Mucosa of descending colon (tissue), 3 donors: Measurements from ENCODE around the gene GPSM3. TPM values are rescaled to one million over a fixed set of nuclear protein-coding genes. Genes with fewer than 3 reads are reported as not detected.
"Not testable (repeated sequence)": the region's sequence is repeated elsewhere in the genome, so short reads cannot be mapped to it uniquely, and the experiment has no call there.

Source experiments
- ATAC-seq: fragments of 200-7000 bp; cut with Tn5 transposase; one replicate; pipeline ENCODE4 v1.9.1; 2020; ENCODE audit warnings: mild to moderate bottlenecking, moderate library complexity
- DNase-seq, 3 donors: peaks; one replicate each; pipeline ENCODE4 v3.0.0-alpha.2; 2020
- H3K36me3 ChIP-seq: fragments of 200-600 bp; one replicate; pipeline ENCODE4 v1.8.0; 2021; ENCODE audit warnings: low read depth, mild to moderate bottlenecking
- H3K4me1 ChIP-seq: fragments of 200-600 bp; one replicate; pipeline ENCODE4 v1.8.0; 2021; ENCODE audit warnings: low read depth, mild to moderate bottlenecking
- H3K4me3 ChIP-seq: fragments of 200-600 bp; one replicate; pipeline ENCODE4 v1.8.0; 2021; ENCODE audit warnings: mild to moderate bottlenecking
- H3K9me3 ChIP-seq: fragments of 200-600 bp; one replicate; pipeline ENCODE4 v1.8.0; 2021; ENCODE audit warnings: mild to moderate bottlenecking
- intact Hi-C, 2 donors: fragments of 100-400 bp; cut with DNase I in 1 of 2; cut with micrococcal nuclease in 1 of 2; formaldehyde crosslinking; loops; one replicate each; pipeline versions ENCODE4 v1.11.0 to v1.11.1; 2022; cut with DNase I, micrococcal nuclease
- total RNA-seq, 3 donors: library from RNA; stranded (reverse); fragmentation: NEBNext Ultra II Directional in 2 of 3; extraction: Animal tissue kit (Norgen Biotek cat#: 25700) in 2 of 3; gene quantifications; one replicate each; pipeline versions ENCODE4 v1.2.1 to v1.2.4, GENCODE V29; 2021 to 2023
- TF ChIP-seq, protein P1 (sequence below): fragments of 200-600 bp; IDR thresholded peaks from one replicate; pipeline ENCODE4 v1.8.0; 2022; ENCODE audit warnings: antibody characterized with exemption, mild to moderate bottlenecking
- donor health status: DM: no; HTN: no; CAD: no; lungs with moderate emphysema.
- donor health status: DM: no; HTN: no; CAD: no.
- donor health status: DM: no; HTN: yes; CAD: no.

Gene GPSM3
- total RNA-seq, 3 donors from 2014 or later = 6.6 to 14.7 (median 9.9) TPM

DNA sequence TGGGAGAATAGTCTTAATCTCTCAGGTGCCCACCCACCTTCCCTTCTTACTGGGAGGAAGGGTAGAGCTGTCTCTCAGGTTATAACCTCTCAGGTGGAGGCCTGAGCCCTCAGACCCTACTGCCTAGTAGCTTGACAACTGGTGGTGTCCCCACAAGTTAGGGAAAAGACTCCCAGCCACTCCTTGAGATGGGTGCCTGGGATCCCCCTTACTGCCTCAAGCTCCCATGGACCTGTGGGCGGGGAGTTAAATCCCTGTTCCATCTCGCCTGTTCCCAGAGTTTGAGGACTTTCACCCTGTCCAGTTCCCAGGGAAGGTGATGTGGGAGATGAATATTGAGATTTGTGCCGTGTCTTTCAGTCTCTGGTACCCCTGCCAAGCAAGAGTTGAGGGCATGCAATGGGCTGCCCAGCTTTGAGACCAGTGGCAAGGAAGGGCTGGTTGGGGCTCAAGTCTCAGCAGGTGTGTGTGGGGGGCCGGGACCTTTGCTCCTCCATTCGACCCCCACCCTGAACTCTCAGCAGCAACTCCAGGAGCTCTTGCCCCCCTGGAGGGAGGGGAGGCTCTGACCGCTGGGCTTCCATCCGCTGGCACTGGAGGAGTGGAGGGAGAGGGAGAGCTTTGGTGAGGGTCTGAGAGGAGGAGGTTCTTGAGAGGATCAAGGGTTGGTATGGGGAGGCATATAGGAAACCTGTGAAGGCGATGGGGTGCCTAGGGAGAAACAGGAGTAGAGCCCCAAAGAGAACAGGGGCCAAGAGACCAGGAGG lies 1.3 kb downstream of the GPSM3 start:
- Histone ChIP-seq H3K4me1 (peaks cover 30% of the 10 kb centered on the region), H3K36me3 (peaks cover 5% of the 10 kb centered on the region), H3K9me3 (no peaks in the 10 kb centered on the region), H3K4me3 (no peak overlapping the region)
- ATAC-seq (no peak), DNase-seq (no peak)
- TF ChIP-seq, protein P1, sequence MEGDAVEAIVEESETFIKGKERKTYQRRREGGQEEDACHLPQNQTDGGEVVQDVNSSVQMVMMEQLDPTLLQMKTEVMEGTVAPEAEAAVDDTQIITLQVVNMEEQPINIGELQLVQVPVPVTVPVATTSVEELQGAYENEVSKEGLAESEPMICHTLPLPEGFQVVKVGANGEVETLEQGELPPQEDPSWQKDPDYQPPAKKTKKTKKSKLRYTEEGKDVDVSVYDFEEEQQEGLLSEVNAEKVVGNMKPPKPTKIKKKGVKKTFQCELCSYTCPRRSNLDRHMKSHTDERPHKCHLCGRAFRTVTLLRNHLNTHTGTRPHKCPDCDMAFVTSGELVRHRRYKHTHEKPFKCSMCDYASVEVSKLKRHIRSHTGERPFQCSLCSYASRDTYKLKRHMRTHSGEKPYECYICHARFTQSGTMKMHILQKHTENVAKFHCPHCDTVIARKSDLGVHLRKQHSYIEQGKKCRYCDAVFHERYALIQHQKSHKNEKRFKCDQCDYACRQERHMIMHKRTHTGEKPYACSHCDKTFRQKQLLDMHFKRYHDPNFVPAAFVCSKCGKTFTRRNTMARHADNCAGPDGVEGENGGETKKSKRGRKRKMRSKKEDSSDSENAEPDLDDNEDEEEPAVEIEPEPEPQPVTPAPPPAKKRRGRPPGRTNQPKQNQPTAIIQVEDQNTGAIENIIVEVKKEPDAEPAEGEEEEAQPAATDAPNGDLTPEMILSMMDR = no peak
- intact Hi-C loops = no loop called here

DNA sequence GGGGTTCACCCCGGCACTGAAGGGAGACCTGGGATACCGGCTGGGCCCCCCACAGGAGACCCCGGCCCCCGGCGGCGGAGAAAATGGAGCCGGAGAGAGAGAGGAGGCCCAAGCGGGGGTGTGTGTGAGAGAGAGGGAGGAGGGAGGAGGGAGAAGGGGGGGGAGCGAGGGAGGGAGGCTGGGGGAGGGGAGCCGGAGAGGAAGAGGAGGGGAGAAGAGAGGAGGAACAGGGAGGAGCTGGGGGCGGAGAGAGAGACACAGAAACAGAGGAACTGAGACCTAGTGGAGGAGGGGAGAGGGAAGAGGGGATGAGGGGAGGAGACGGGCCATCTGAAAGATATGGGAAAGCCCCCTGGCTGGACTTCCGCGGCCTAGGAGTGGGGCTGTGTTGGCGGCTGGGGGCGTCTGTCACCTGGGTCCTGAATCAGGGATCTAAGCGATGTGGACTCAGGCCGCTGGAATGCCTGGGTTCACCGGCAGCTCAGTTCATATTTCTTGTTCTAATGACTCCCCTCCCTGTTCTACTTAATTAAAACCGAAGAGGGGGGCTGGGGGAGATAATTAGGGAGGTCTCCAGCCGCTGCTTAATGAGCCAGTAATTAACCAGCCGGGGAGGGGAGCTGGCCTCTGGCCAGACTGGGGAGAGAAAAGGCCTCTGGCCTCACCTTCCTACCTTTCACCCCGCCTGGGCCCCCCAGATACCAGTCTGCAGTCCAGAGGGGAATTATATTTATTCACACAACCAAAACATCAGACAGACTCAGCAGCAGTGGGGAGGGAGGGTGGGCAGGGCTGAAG lies 2.2 kb downstream of the GPSM3 start, which contains the start of gene PBX2:
Gene PBX2 (minus strand): TSS at position 149 of the 798 bp plus-strand sequence. CDS start 287 bp downstream, outside the sequence.
- peak; percentile 86 for ATAC-seq
- Histone ChIP-seq H3K9me3 (no peaks in the 10 kb centered on the region), H3K4me3 (peak within 1 kb of the TSS; percentile 40), H3K4me1 (peaks cover 27% of the 10 kb centered on the region), H3K36me3 (no peaks in the 10 kb centered on the region)
- peak; percentile 90 to 96 (median 91) for DNase-seq
- intact Hi-C loops = no loop called here
- TF ChIP-seq, protein P1 = no peak

DNA sequence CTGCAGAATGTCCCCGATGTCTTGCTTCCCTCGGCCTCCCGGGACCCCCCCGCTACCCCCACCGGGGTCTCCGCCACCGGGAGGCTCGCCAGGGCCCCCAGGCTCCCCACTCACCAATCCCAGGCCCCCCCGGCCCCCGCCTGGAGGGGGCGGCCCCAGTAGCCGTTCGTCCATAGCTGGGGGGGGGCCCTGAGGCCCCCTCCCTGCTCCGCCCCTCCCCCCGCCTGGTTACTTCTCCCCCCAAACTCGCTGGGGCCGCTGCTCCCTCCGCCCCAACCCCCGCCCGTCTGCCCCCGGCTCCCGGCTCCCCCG lies 2.7 kb downstream of the GPSM3 start:
- TF ChIP-seq, protein P1 = no peak
- Histone ChIP-seq H3K9me3 (no peaks in the 10 kb centered on the region), H3K4me3 (peak overlapping the region; percentile 40), H3K4me1 (peaks cover 23% of the 10 kb centered on the region), H3K36me3 (no peaks in the 10 kb centered on the region)
- intact Hi-C loops = no loop called here
- ATAC-seq (peak; percentile 0), DNase-seq (peak in 1 of 3 donors; percentile 78)

DNA sequence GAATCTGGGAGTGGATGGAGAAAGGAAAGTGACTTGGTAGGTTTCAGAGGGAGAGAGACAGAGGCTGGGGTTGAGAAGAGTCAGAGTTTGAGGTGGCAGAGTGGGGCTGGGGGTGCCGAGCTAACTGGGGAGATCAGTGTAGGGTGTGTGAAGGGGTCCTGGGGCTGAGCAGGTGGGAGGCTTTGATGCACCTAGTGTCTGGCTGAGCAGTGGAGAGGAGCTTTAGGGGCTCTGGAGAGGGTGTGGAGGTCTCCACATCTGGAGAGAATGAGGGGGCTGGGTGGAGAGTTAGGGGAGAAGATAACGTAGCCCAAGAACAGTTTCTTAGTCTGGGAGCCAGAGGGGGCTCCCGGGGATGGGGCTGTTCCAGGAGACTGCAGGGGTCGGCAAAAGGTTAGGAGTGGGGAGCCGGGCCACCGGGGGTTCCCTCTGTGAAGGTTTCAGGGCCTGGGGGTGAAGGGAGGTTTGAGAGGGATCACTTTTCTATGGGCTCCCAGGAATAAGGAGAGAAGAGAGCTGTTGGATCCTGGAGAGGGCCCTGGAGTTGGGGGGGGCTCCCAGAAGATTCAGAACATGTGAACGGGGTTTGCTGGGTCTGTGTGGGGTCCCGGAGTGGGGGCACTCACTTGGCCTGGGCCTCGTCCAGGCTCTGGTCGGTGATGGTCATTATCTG lies 3.2 kb downstream of the GPSM3 start:
- ATAC-seq (no peak), DNase-seq (peak in 1 of 3 donors; percentile 51)
- Histone ChIP-seq H3K4me1 (peaks cover 21% of the 10 kb centered on the region), H3K4me3 (peak overlapping the region; percentile 40), H3K9me3 (no peaks in the 10 kb centered on the region), H3K36me3 (no peaks in the 10 kb centered on the region)
- intact Hi-C loops = no loop called here
- TF ChIP-seq, protein P1 = no peak

DNA sequence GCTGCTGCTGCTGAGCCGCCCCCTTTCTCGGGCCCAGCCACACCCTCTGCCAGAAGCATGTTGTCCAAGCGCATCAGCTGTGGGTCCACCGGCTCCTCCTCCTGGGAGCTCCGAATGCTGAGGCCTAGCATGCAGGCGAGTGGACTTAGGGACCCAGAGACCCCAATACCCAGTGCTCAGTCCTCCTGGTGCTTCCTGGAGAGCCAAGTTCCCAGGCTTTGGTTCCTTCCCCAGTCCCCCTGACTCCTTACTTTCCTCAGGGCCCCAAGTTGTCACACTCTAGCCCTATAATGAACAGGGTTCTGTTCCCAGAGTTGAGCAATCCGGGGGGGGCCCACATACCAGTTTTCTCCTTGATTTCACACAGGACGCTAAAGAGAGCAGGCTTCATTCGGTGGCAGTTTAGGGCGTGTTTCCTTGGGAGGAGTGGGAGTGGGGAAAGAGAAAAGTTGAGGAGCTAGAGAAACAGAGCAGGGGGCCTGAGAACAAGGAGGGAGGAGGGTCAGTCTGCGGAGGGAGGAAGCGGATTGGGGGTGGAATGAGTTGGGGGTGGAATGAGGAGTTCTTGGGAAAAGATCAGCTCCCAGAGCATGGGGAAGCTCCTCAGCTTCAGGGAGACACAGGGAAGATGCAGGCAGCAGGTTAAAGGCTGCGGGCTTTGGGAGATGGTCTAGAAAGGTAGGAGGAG lies 3.9 kb downstream of the GPSM3 start:
- Histone ChIP-seq H3K4me3 (no peak overlapping the region), H3K36me3 (no peaks in the 10 kb centered on the region), H3K4me1 (peaks cover 21% of the 10 kb centered on the region), H3K9me3 (no peaks in the 10 kb centered on the region)
- intact Hi-C loops = no loop called here
- ATAC-seq (no peak), DNase-seq (peak in 1 of 3 donors; percentile 48)
- TF ChIP-seq, protein P1 = no peak

DNA sequence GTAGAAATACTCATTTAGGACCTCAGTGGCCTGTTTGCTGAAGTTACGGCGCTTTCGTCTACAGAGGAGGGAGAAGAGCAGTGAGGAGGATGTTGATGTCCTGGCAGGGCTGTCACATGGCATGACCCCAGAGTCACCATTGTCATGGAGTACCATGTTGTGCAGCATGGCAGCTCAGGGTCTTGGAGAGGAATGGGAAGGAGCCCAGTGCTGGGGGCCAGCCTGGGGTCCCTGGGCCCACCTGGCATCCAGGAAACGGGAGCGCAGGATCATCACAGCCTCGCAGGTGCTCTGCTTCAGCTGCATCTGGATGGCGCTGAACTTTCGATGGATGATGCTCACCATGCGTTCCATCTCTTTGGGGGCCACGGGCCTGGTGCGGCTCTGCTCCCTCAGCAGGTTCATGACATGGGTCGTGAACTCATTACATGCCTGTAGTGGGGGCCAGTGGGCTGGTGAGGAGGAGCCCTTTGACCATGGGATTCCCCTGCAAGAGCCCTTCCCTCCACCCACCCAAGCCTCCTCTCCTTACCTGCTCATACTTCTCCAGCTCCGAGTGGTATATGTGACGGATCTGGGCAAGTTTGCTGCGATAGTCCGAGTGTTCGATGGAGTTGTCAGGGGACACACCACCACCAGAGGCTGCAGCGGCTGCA lies 4.6 kb downstream of the GPSM3 start:
- H3K36me3 ChIP-seq, intact Hi-C loops, H3K4me3 ChIP-seq, DNase-seq, ATAC-seq, H3K9me3 ChIP-seq: not testable (repeated sequence)
- peaks cover 21% of the 10 kb centered on the region for H3K4me1 ChIP-seq
